ENCODE measurements around the gene VPS13D. TPM values are rescaled to one million over a fixed set of nuclear protein-coding genes. Genes with fewer than 3 reads are reported as not detected.

The VPS13D gene
- total and polyA plus RNA-seq, 10 of the 15 experiments (the other 5 are each of a cell fraction or from before 2014, with no cell fraction given), result 1.4 to 16.9 (median 8.5) TPM

DNA sequence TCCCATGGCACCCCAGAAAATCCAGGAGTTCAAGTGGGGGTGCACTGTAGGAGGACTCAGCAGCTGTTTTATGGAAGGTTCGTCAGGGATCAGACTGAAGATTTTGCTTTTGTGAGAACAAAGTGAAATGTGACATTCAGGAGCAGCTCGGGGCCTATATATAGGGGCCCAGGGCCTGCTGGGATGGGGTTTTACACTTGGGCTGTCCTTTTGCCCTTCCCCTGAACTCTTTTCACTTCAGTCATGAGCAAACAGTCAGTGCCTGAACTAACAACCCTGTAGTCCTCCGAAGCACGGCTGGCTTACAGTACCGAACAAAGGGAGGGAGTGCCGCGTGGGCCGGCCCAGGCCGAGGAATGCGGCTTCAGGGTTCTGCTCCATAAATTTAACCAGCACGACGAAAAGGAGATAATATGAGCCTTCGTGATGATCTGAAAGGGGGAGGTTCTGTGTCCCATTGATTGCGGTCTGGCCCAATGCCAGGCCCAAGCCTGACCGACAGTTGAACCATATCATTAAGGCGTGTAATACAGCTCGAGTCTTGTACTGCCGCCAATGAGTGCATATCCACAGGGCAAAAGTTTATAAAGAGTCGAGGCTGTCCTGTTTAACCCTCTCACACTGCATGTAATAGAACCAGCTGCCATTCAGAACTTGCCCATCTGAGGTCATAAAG, 248.2 kb downstream of the VPS13D start:
- peaks cover 1% of the 10 kb centered on the region; the same call in 1 of the 3 replicates for H3K9me3 ChIP-seq (replicated peaks; ENCODE audit: control insufficient read depth, insufficient read depth, low read length)
- FAIRE-seq (no peak), DNase-seq (ENCODE audit: low read depth, low spot score) (no peak), ATAC-seq (no peak)
- POLR2A ChIA-PET, result no interaction called here
- peaks cover 6% of the 10 kb centered on the region for H3K4me1 ChIP-seq (ENCODE audit: control insufficient read depth, insufficient read depth, low read length)
- BruUV-seq (replicated peaks), result no TSS peak
- no peaks in the 10 kb centered on the region for H3K79me2 ChIP-seq (ENCODE audit: control insufficient read depth, insufficient read depth, low read length)
- H3K4me2 ChIP-seq (ENCODE audit: control insufficient read depth, insufficient read depth), result no peak overlapping the region
- intact Hi-C loops (cut with micrococcal nuclease; ENCODE audit: unreplicated experiment) (no loop called here), in situ Hi-C loops (cut with MboI) (no loop called here)
- H2AFZ ChIP-seq (ENCODE audit: control insufficient read depth, low read depth, low read length), result no peak overlapping the region
- H3K4me3 ChIP-seq, result no peak overlapping the region
- no peak overlapping the region for H3K27ac ChIP-seq (ENCODE audit: control insufficient read depth, insufficient read depth)
- no peaks in the 10 kb centered on the region; the same call in 1 of the 2 replicates for H4K20me1 ChIP-seq (ENCODE audit: control insufficient read depth, insufficient read depth)
- 93% methylated on average over 18 of the region's 19 CpGs for WGBS (ENCODE audit: insufficient coverage, insufficient replicate concordance, low lambda C conversion rate, missing lambda C conversion rate)
- RAD21 ChIA-PET (ENCODE audit: unreplicated experiment), result no interaction called here
- H3K9ac ChIP-seq (ENCODE audit: control insufficient read depth, insufficient read depth, low read length), result no peak overlapping the region
- TF ChIP-seq, protein P1, sequence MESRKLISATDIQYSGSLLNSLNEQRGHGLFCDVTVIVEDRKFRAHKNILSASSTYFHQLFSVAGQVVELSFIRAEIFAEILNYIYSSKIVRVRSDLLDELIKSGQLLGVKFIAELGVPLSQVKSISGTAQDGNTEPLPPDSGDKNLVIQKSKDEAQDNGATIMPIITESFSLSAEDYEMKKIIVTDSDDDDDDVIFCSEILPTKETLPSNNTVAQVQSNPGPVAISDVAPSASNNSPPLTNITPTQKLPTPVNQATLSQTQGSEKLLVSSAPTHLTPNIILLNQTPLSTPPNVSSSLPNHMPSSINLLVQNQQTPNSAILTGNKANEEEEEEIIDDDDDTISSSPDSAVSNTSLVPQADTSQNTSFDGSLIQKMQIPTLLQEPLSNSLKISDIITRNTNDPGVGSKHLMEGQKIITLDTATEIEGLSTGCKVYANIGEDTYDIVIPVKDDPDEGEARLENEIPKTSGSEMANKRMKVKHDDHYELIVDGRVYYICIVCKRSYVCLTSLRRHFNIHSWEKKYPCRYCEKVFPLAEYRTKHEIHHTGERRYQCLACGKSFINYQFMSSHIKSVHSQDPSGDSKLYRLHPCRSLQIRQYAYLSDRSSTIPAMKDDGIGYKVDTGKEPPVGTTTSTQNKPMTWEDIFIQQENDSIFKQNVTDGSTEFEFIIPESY (IDR thresholded peaks at IDR 0.05), result no peak
- TF ChIP-seq TAF1 (IDR thresholded peaks at IDR 0.05; ENCODE audit: borderline replicate concordance, low read depth, low read length), result no peak
- no peak for TF ChIP-seq NR2C1 (IDR thresholded peaks at IDR 0.05)
- no peak for TF ChIP-seq STAT1 (conservative IDR thresholded peaks at IDR 0.05)
- TF ChIP-seq FOS (IDR thresholded peaks at IDR 0.05; ENCODE audit: borderline replicate concordance, extremely low read depth, insufficient read length), result no peak
- no peak for TF ChIP-seq ZNF622 (IDR thresholded peaks at IDR 0.05)
- TF ChIP-seq, protein P2, sequence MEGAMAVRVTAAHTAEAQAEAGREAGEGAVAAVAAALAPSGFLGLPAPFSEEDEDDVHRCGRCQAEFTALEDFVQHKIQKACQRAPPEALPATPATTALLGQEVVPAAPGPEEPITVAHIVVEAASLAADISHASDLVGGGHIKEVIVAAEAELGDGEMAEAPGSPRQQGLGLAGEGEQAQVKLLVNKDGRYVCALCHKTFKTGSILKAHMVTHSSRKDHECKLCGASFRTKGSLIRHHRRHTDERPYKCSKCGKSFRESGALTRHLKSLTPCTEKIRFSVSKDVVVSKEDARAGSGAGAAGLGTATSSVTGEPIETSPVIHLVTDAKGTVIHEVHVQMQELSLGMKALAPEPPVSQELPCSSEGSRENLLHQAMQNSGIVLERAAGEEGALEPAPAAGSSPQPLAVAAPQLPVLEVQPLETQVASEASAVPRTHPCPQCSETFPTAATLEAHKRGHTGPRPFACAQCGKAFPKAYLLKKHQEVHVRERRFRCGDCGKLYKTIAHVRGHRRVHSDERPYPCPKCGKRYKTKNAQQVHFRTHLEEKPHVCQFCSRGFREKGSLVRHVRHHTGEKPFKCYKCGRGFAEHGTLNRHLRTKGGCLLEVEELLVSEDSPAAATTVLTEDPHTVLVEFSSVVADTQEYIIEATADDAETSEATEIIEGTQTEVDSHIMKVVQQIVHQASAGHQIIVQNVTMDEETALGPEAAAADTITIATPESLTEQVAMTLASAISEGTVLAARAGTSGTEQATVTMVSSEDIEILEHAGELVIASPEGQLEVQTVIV (IDR thresholded peaks at IDR 0.05; ENCODE audit: borderline replicate concordance, partially characterized antibody), result no peak
- no peak for TF ChIP-seq CHD4 (IDR thresholded peaks at IDR 0.05)
- TF ChIP-seq, protein P3, sequence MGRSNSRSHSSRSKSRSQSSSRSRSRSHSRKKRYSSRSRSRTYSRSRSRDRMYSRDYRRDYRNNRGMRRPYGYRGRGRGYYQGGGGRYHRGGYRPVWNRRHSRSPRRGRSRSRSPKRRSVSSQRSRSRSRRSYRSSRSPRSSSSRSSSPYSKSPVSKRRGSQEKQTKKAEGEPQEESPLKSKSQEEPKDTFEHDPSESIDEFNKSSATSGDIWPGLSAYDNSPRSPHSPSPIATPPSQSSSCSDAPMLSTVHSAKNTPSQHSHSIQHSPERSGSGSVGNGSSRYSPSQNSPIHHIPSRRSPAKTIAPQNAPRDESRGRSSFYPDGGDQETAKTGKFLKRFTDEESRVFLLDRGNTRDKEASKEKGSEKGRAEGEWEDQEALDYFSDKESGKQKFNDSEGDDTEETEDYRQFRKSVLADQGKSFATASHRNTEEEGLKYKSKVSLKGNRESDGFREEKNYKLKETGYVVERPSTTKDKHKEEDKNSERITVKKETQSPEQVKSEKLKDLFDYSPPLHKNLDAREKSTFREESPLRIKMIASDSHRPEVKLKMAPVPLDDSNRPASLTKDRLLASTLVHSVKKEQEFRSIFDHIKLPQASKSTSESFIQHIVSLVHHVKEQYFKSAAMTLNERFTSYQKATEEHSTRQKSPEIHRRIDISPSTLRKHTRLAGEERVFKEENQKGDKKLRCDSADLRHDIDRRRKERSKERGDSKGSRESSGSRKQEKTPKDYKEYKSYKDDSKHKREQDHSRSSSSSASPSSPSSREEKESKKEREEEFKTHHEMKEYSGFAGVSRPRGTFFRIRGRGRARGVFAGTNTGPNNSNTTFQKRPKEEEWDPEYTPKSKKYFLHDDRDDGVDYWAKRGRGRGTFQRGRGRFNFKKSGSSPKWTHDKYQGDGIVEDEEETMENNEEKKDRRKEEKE (IDR thresholded peaks at IDR 0.05), result no peak
- TF ChIP-seq JUND (IDR thresholded peaks at IDR 0.05; ENCODE audit: low read depth, low read length), result no peak
- no peak for TF ChIP-seq SMAD1 (IDR thresholded peaks at IDR 0.05; ENCODE audit: low read depth, partially characterized antibody)
- no peak for TF ChIP-seq ZZZ3 (IDR thresholded peaks at IDR 0.05; ENCODE audit: control insufficient read depth, insufficient read length, low read depth)
- no peak for TF ChIP-seq SUPT20H (IDR thresholded peaks at IDR 0.05; ENCODE audit: borderline replicate concordance, control insufficient read depth, low read depth, low read length)
- no peak for TF ChIP-seq YY1 (IDR thresholded peaks at IDR 0.05; ENCODE audit: low read depth, low read length)
- no peak for TF ChIP-seq NRF1 (conservative IDR thresholded peaks at IDR 0.05; ENCODE audit: low read depth, low read length)
- H3K27me3 ChIP-seq (replicated peaks in 1 of 2; ENCODE audit: control insufficient read depth in 2 of 2, insufficient read depth in 2 of 2, low read length in 1 of 2), result no peaks in the 10 kb centered on the region
- SMC1A ChIA-PET (ENCODE audit: uncharacterized antibody, unreplicated experiment), result interaction anchor here (1.0 kb wide), 1 partner anchor 15 kb away, joined by 4 read pairs; no protein-coding TSS in a partner anchor
- no peaks in the 10 kb centered on the region; a peak in 1 of 4 replicates for H3K36me3 ChIP-seq (ENCODE audit: control insufficient read depth in 2 of 2, insufficient read depth in 2 of 2, low read length in 1 of 2)
- CTCF ChIA-PET, result no interaction called here
